Endothelial cell (in vitro differentiated cells): ENCODE results near the gene SVEP1. TPM values are rescaled to one million over a fixed set of nuclear protein-coding genes. Genes with fewer than 3 reads are reported as not detected.

ENCODE experiments used
- DNase-seq: peaks from one replicate; pipeline ENCODE4 v3.0.0; 2021; ENCODE audit warnings: low spot score
- H3K27ac Mint-ChIP-seq: one replicate; pipeline ENCODE4 v1.8.0; 2021; ENCODE audit warnings: mixed read lengths, inconsistent platforms; ENCODE audit not compliant: unreplicated experiment
- H3K27me3 Mint-ChIP-seq: one replicate; pipeline ENCODE4 v1.8.0; 2021; ENCODE audit warnings: mild to moderate bottlenecking, moderate library complexity, mixed read lengths, inconsistent platforms; ENCODE audit not compliant: unreplicated experiment
- H3K36me3 Mint-ChIP-seq: one replicate; pipeline ENCODE4 v1.8.0; 2021; ENCODE audit warnings: mild to moderate bottlenecking, low read depth, mixed read lengths, inconsistent platforms; ENCODE audit not compliant: unreplicated experiment
- H3K4me1 Mint-ChIP-seq: one replicate; pipeline ENCODE4 v1.8.0; 2021; ENCODE audit warnings: mild to moderate bottlenecking, mixed read lengths, inconsistent platforms; ENCODE audit not compliant: unreplicated experiment
- H3K4me3 Mint-ChIP-seq: one replicate; pipeline ENCODE4 v1.8.0; 2021; ENCODE audit warnings: mild to moderate bottlenecking, mixed read lengths, inconsistent platforms; ENCODE audit not compliant: unreplicated experiment
- H3K9me3 Mint-ChIP-seq: one replicate; pipeline ENCODE4 v1.8.0; 2021; ENCODE audit warnings: mixed read lengths, inconsistent platforms; ENCODE audit not compliant: unreplicated experiment
- CTCF ChIP-seq: fragments of 200-600 bp; sonication (generic); IDR thresholded peaks from one replicate; pipeline ENCODE4 v1.5.0; 2021; ENCODE audit warnings: antibody characterized with exemption; ENCODE audit not compliant: unreplicated experiment
- total RNA-seq: library from RNA; stranded (reverse); fragmentation: NEBNext Ultra II Directional; extraction: Animal tissue kit (Norgen Biotek cat#: 25700); gene quantifications from one replicate; pipeline ENCODE4 v1.2.1, GENCODE V29; 2021; ENCODE audit not compliant: unreplicated experiment

SVEP1 gene
- total RNA-seq, 1 donor from 2014 or later, result 0.08 TPM

GRCh38 chr9:110464321-110464720, 115.2 kb downstream of the SVEP1 start:
- H3K4me3 Mint-ChIP-seq, result no peak overlapping the region
- H3K9me3 Mint-ChIP-seq, result no peaks in the 10 kb centered on the region
- TF ChIP-seq CTCF, result no peak
- H3K27ac Mint-ChIP-seq, result no peak overlapping the region
- no peaks in the 10 kb centered on the region for H3K36me3 Mint-ChIP-seq
- no peaks in the 10 kb centered on the region for H3K27me3 Mint-ChIP-seq
- no peaks in the 10 kb centered on the region for H3K4me1 Mint-ChIP-seq
- no peak for DNase-seq

GRCh38 chr9:110463499-110463898, 116.0 kb downstream of the SVEP1 start:
- Mint-ChIP-seq H3K4me3 (no peak overlapping the region), H3K36me3 (no peaks in the 10 kb centered on the region), H3K9me3 (no peaks in the 10 kb centered on the region), H3K27ac (no peak overlapping the region), H3K4me1 (no peaks in the 10 kb centered on the region), H3K27me3 (no peaks in the 10 kb centered on the region)
- DNase-seq, result no peak
- TF ChIP-seq CTCF, result no peak

DNA sequence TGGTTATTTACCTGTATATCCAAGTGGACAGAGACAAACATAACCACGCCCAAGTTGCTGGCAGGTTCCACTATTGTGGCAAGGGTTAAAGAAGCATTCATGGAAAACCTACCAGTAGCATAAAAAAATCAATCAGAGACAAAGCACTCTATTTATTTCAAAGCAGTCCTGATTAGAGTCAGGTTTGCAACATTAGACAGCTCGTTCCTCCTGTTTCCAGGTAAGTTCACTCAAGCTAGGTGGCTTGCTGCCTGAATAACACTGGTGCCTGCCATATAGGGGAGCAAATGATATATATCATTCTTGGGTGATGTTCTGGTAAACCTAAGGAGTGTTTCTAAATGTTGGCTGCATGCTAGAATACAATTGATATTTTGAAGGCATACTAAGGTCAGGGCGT, 122.3 kb downstream of the SVEP1 start:
- H3K4me3 Mint-ChIP-seq, result no peak overlapping the region
- no peak overlapping the region for H3K27ac Mint-ChIP-seq
- H3K36me3 Mint-ChIP-seq, result no peaks in the 10 kb centered on the region
- no peaks in the 10 kb centered on the region for H3K4me1 Mint-ChIP-seq
- H3K9me3 Mint-ChIP-seq, result no peaks in the 10 kb centered on the region
- H3K27me3 Mint-ChIP-seq, result no peaks in the 10 kb centered on the region
- no peak for DNase-seq
- TF ChIP-seq CTCF, result no peak

GRCh38 chr9:110456681-110457080, 122.9 kb downstream of the SVEP1 start:
- TF ChIP-seq CTCF, result no peak
- Mint-ChIP-seq H3K27me3 (no peaks in the 10 kb centered on the region), H3K9me3 (no peaks in the 10 kb centered on the region), H3K27ac (no peak overlapping the region), H3K4me1 (no peaks in the 10 kb centered on the region), H3K36me3 (no peaks in the 10 kb centered on the region), H3K4me3 (no peak overlapping the region)
- DNase-seq, result no peak

GRCh38 chr9:110455860-110456259, 123.7 kb downstream of the SVEP1 start:
- Mint-ChIP-seq H3K36me3 (no peaks in the 10 kb centered on the region), H3K4me3 (no peak overlapping the region), H3K27ac (no peak overlapping the region), H3K27me3 (no peaks in the 10 kb centered on the region), H3K4me1 (no peaks in the 10 kb centered on the region), H3K9me3 (no peaks in the 10 kb centered on the region)
- DNase-seq, result no peak
- TF ChIP-seq CTCF, result no peak
